ENCODE measurements around the gene SLC38A9. TPM values are rescaled to one million over a fixed set of nuclear protein-coding genes. Genes with fewer than 3 reads are reported as not detected.

Gene SLC38A9
- total and polyA plus RNA-seq, 7 experiments from 2014 or later = 12.2 to 32.6 (median 22.2) TPM

DNA sequence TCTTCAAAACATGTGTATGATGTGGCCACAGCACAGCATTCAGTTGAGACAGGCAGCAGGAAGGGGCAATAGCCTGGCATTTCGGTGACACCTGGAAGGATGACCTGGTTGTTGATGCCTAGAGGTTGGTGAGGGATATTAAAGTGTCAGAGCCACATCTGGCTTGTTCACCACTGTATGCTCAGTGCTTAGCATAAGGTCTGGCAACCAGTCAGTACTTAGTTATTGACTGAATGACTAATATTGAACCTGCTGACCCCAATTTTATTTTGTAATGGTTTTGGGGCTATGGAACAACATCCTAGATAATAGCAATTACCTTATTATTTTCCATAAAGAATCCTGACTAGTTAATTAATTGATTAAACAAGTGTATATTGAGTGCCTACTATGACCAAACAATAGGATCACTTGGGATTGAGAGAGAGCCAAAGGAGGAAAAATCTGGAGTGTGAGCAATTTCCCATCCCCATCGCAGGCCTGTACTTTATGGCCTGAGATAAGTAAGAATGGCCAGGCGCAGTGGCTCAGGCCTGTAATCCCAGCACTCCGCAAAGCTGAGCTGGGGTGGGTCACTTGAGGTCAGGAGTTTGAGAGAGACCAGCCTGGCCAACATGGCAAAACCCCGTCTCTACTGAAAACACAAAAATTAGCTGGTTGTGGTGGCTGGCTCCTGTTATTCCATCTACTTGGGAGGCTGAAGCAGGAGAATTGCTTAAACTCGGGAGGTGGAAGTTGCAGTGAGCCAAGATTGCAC lies 91.9 kb downstream of the SLC38A9 start:
- no peaks in the 10 kb centered on the region for H3K4me1 ChIP-seq (ENCODE audit: control insufficient read depth in 2 of 2, insufficient read depth in 2 of 2, low read length in 2 of 2)
- H3K4me3 ChIP-seq (ENCODE audit: low read length) = no peak overlapping the region
- ChIA-PET CTCF (interaction anchor here (0.6 kb wide), 1 partner anchor 1600 kb away, joined by 3 read pairs; no protein-coding TSS in a partner anchor), POLR2A (no interaction called here)
- no peaks in the 10 kb centered on the region for H3K9me3 ChIP-seq (ENCODE audit: control insufficient read depth in 2 of 3, low read length in 3 of 3)
- H3K36me3 Mint-ChIP-seq = peaks cover 0 to 11% (median 5%) of the 10 kb centered on the region in 5 donors
- H3K27ac Mint-ChIP-seq = peak overlapping the region in 2 of 9 donors; percentile 18 to 41
- H3K27ac ChIP-seq (ENCODE audit: low read depth, low read length) = no peak overlapping the region
- ATAC-seq (no peak), DNase-seq (no peak)
- H3K27me3 Mint-ChIP-seq = no peaks in the 10 kb centered on the region
- no peaks in the 10 kb centered on the region for H3K27me3 ChIP-seq (ENCODE audit: control insufficient read depth in 2 of 2, insufficient read depth in 2 of 2, low read length in 2 of 2)
- H3K4me1 Mint-ChIP-seq = peaks cover 0 to 7% (median 0%) of the 10 kb centered on the region in 7 donors
- intact Hi-C loops (cut with micrococcal nuclease) = no loop called here
- no peaks in the 10 kb centered on the region for H3K36me3 ChIP-seq (ENCODE audit: control insufficient read depth in 2 of 3, insufficient read depth in 3 of 3, low read length in 3 of 3)
- peaks cover 0 to 2% (median 0%) of the 10 kb centered on the region in 11 donors for H3K9me3 Mint-ChIP-seq
- H3K4me3 Mint-ChIP-seq = no peak overlapping the region

DNA sequence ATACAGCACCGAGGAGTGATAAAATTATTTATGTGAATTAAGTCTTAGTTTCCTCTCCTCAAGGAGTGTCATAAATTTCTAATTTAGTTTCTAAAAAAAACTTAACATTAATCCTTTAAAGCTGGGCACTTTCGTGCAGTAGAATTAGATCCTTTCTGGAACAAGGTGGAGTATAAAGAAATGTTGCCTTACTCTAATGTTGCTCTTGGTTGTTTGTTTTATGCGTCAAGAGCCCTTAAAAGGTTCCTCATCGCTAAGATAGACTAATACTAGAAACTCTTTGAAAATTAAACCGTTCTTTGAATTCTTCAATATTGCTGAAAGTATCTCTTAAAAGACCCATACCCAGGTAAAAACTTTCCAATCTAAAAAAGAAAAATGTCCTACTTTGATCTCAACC lies 93.8 kb downstream of the SLC38A9 start:
- Histone ChIP-seq H3K4me1 (ENCODE audit: control insufficient read depth in 2 of 2, insufficient read depth in 2 of 2, low read length in 2 of 2) (no peaks in the 10 kb centered on the region), H3K27me3 (ENCODE audit: control insufficient read depth in 2 of 2, insufficient read depth in 2 of 2, low read length in 2 of 2) (no peaks in the 10 kb centered on the region), H3K4me3 (ENCODE audit: low read length) (no peak overlapping the region), H3K36me3 (ENCODE audit: control insufficient read depth in 2 of 3, insufficient read depth in 3 of 3, low read length in 3 of 3) (no peaks in the 10 kb centered on the region), H3K9me3 (ENCODE audit: control insufficient read depth in 2 of 3, low read length in 3 of 3) (no peaks in the 10 kb centered on the region), H3K27ac (ENCODE audit: low read depth, low read length) (no peak overlapping the region)
- peaks cover 0 to 8% (median 3%) of the 10 kb centered on the region in 5 donors for H3K36me3 Mint-ChIP-seq
- CTCF ChIA-PET = no interaction called here
- no peak for ATAC-seq
- H3K9me3 Mint-ChIP-seq = peaks cover 0 to 7% (median 0%) of the 10 kb centered on the region in 11 donors
- H3K27me3 Mint-ChIP-seq = no peaks in the 10 kb centered on the region
- POLR2A ChIA-PET = interaction anchor here (1.2 kb wide), 1 partner anchor 18 kb away, joined by 3 read pairs; no protein-coding TSS in a partner anchor
- H3K27ac Mint-ChIP-seq = no peak overlapping the region
- H3K4me3 Mint-ChIP-seq = no peak overlapping the region
- peaks cover 0 to 6% (median 0%) of the 10 kb centered on the region in 7 donors for H3K4me1 Mint-ChIP-seq
- intact Hi-C loops (cut with micrococcal nuclease) = no loop called here
- no peak for DNase-seq

DNA sequence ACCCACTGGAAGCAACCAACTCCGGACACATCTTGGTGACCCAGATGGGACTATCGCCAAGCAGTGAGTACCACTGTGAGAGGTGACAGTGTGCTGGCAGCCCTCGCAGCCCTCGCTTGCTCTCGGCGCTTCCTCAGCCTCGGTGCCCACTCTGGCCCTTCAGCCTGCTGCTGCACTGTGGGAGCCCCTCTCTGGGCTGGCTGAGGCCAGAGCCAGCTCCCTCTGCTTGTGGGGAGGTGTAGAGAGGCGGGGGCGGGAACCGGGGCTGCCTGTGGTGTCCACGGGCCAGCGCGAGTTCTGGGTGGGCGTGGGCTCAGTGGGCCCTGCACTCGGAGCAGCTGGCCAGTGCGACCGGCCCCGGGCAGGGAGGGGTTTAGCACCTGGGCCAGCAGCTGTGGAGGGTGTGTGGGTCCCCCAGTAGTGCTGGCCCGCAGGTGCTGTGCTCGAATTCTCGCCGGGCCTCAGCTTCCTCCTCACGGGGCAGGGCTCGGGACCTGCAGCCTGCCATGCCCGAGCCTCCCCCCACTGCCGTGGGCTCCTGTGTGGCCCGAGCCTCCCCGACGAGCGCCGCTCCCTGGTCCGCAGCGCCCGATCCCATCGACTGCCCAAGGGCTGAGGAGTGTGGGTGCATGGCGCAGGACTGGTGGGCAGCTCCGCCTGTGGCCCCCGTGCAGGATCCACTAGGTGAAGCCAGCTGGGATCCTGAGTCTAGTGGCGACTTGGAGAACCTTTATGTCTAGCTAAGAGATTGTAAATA lies 98.8 kb downstream of the SLC38A9 start:
- no peak overlapping the region for H3K27ac Mint-ChIP-seq
- no peak for DNase-seq

DNA sequence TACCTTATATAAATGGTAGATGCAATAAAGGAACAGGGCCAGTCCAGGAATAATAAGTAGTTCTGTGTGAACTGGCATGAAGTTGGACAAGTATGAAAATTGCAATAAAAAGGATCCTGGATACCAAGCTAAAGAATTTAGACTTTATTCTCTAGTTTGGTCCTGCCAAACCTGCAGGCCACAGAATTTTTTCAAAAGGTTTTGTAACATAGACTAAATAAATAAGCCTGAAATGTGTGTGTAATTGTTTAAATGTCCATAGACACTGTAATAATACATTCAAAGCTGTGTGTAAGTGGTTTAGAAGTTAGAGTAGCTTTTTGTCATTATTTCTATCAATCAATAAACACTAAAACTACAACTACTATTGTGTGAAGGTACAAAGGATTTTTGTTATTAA lies 101.6 kb downstream of the SLC38A9 start:
- ATAC-seq (no peak), DNase-seq (no peak)
- Mint-ChIP-seq H3K36me3 (peaks cover 0 to 3% (median 0%) of the 10 kb centered on the region in 5 donors), H3K27me3 (no peaks in the 10 kb centered on the region), H3K4me3 (no peak overlapping the region), H3K27ac (no peak overlapping the region), H3K4me1 (peaks cover 0 to 23% (median 0%) of the 10 kb centered on the region in 7 donors), H3K9me3 (peaks cover 0 to 5% (median 0%) of the 10 kb centered on the region in 11 donors)
- H3K9me3 ChIP-seq (ENCODE audit: control insufficient read depth in 2 of 3, low read length in 3 of 3) = no peaks in the 10 kb centered on the region
- H3K27me3 ChIP-seq (ENCODE audit: control insufficient read depth in 2 of 2, insufficient read depth in 2 of 2, low read length in 2 of 2) = no peaks in the 10 kb centered on the region
- ChIA-PET CTCF (no interaction called here), POLR2A (no interaction called here)
- intact Hi-C loops (cut with micrococcal nuclease) = no loop called here
- H3K36me3 ChIP-seq (ENCODE audit: control insufficient read depth in 2 of 3, insufficient read depth in 3 of 3, low read length in 3 of 3) = no peaks in the 10 kb centered on the region
- no peak overlapping the region for H3K4me3 ChIP-seq (ENCODE audit: low read length)
- H3K4me1 ChIP-seq (ENCODE audit: control insufficient read depth in 2 of 2, insufficient read depth in 2 of 2, low read length in 2 of 2) = no peaks in the 10 kb centered on the region
- no peak overlapping the region for H3K27ac ChIP-seq (ENCODE audit: low read depth, low read length)

More for the DNA sequence above, 98.8 kb downstream of the SLC38A9 start:
- H3K36me3 ChIP-seq (ENCODE audit: control insufficient read depth in 2 of 3, insufficient read depth in 3 of 3, low read length in 3 of 3) = no peaks in the 10 kb centered on the region
- no peak for ATAC-seq
- intact Hi-C loops (cut with micrococcal nuclease) = no loop called here
- H3K4me3 ChIP-seq (ENCODE audit: low read length) = no peak overlapping the region
- H3K27ac ChIP-seq (ENCODE audit: low read depth, low read length) = no peak overlapping the region
- H3K9me3 ChIP-seq (ENCODE audit: control insufficient read depth in 2 of 3, low read length in 3 of 3) = no peaks in the 10 kb centered on the region
- peaks cover 0 to 6% (median 3%) of the 10 kb centered on the region in 5 donors for H3K36me3 Mint-ChIP-seq
- peaks cover 0 to 18% (median 0%) of the 10 kb centered on the region in 7 donors for H3K4me1 Mint-ChIP-seq
- no peak overlapping the region for H3K4me3 Mint-ChIP-seq
- H3K4me1 ChIP-seq (ENCODE audit: control insufficient read depth in 2 of 2, insufficient read depth in 2 of 2, low read length in 2 of 2) = no peaks in the 10 kb centered on the region
- POLR2A ChIA-PET = no interaction called here
- no peaks in the 10 kb centered on the region for H3K27me3 ChIP-seq (ENCODE audit: control insufficient read depth in 2 of 2, insufficient read depth in 2 of 2, low read length in 2 of 2)
- H3K27me3 Mint-ChIP-seq = no peaks in the 10 kb centered on the region
- CTCF ChIA-PET = no interaction called here
- peaks cover 0 to 7% (median 0%) of the 10 kb centered on the region in 11 donors for H3K9me3 Mint-ChIP-seq

DNA sequence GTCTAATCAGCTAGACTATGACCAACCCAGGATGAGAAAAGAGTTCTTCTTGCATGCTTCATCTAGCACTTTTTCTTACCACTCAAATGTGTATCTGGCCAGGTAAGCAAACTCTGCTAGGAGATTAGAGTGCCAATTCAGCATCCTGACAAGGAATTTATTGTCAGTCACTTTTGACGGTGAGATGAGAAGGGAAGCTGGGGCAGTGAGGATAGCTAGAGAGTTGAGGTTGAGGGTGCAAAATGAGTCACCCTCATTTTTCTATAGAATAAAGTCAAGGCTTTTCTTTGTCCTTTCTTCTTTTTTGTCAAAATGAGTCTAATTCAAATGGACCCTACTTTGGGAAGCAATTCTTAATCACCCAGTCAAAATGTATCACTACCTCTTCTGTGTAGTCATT lies 102.7 kb downstream of the SLC38A9 start:
- H3K9me3 Mint-ChIP-seq = peaks cover 0 to 3% (median 0%) of the 10 kb centered on the region in 11 donors
- H3K27me3 Mint-ChIP-seq = no peaks in the 10 kb centered on the region
- H3K4me3 Mint-ChIP-seq = no peak overlapping the region
- H3K4me1 ChIP-seq (ENCODE audit: control insufficient read depth in 2 of 2, insufficient read depth in 2 of 2, low read length in 2 of 2) = no peaks in the 10 kb centered on the region
- H3K4me3 ChIP-seq (ENCODE audit: low read length) = no peak overlapping the region
- ATAC-seq = no peak
- intact Hi-C loops (cut with micrococcal nuclease) = no loop called here
- peaks cover 0 to 1% (median 0%) of the 10 kb centered on the region in 5 donors for H3K36me3 Mint-ChIP-seq
- no peak overlapping the region for H3K27ac Mint-ChIP-seq
- DNase-seq = no peak
- H3K9me3 ChIP-seq (ENCODE audit: control insufficient read depth in 2 of 3, low read length in 3 of 3) = no peaks in the 10 kb centered on the region
- ChIA-PET POLR2A (interaction anchor here (0.7 kb wide), 1 partner anchor 71 kb away, joined by 4 read pairs; no protein-coding TSS in a partner anchor), CTCF (no interaction called here)
- no peak overlapping the region for H3K27ac ChIP-seq (ENCODE audit: low read depth, low read length)
- no peaks in the 10 kb centered on the region for H3K27me3 ChIP-seq (ENCODE audit: control insufficient read depth in 2 of 2, insufficient read depth in 2 of 2, low read length in 2 of 2)
- H3K36me3 ChIP-seq (ENCODE audit: control insufficient read depth in 2 of 3, insufficient read depth in 3 of 3, low read length in 3 of 3) = no peaks in the 10 kb centered on the region
- peaks cover 0 to 25% (median 0%) of the 10 kb centered on the region in 7 donors for H3K4me1 Mint-ChIP-seq

DNA sequence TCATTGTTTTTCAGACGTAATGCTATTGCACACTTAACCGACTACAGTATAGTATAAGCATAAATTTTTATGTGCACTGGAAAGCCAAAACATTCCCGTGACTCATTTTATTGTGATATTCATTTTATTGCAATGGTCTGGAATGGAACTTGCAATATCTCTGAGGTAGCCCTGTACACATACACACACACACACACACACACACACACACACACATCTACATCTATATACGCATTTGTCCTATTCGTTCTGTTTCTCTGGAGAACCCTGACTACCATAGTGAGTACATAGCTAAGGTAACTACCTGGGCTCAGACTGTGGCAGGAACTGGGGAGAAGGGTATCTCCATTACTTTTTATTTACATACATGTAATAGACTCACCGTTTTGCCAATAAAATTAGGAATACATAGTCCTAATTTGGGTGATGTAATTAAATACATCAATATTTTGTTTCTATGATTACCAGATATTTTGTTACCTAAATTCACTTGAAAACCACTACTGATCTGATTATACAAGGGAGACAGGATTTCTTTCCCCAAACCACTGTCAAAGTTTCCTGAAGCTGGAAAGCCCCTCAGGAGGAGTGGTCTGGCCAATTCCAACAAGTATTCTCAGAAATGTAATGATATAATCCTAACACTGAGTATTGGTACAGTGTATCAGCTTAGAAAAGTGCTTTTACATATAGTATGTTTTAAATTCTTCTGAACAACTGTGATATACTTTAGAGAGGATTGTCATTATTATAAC lies 103.4 kb downstream of the SLC38A9 start:
- DNase-seq = no peak
- peaks cover 0 to 26% (median 0%) of the 10 kb centered on the region in 7 donors for H3K4me1 Mint-ChIP-seq
- POLR2A ChIA-PET = no interaction called here
- no peaks in the 10 kb centered on the region for H3K9me3 Mint-ChIP-seq
- Histone ChIP-seq H3K27me3 (ENCODE audit: control insufficient read depth in 2 of 2, insufficient read depth in 2 of 2, low read length in 2 of 2) (no peaks in the 10 kb centered on the region), H3K9me3 (ENCODE audit: control insufficient read depth in 2 of 3, low read length in 3 of 3) (no peaks in the 10 kb centered on the region), H3K4me1 (ENCODE audit: control insufficient read depth in 2 of 2, insufficient read depth in 2 of 2, low read length in 2 of 2) (no peaks in the 10 kb centered on the region), H3K4me3 (ENCODE audit: low read length) (no peak overlapping the region), H3K27ac (ENCODE audit: low read depth, low read length) (no peak overlapping the region), H3K36me3 (ENCODE audit: control insufficient read depth in 2 of 3, insufficient read depth in 3 of 3, low read length in 3 of 3) (no peaks in the 10 kb centered on the region)
- H3K4me3 Mint-ChIP-seq = no peak overlapping the region
- intact Hi-C loops (cut with micrococcal nuclease) = no loop called here
- H3K36me3 Mint-ChIP-seq = peaks cover 0 to 1% (median 0%) of the 10 kb centered on the region in 5 donors
- H3K27me3 Mint-ChIP-seq = no peaks in the 10 kb centered on the region
- H3K27ac Mint-ChIP-seq = no peak overlapping the region
- no peak for ATAC-seq
- CTCF ChIA-PET = no interaction called here

Data from naive thymus-derived CD4-positive, alpha-beta T cell (primary cell).